ENCODE results near the gene KIAA1614.

KIAA1614 gene

DNA sequence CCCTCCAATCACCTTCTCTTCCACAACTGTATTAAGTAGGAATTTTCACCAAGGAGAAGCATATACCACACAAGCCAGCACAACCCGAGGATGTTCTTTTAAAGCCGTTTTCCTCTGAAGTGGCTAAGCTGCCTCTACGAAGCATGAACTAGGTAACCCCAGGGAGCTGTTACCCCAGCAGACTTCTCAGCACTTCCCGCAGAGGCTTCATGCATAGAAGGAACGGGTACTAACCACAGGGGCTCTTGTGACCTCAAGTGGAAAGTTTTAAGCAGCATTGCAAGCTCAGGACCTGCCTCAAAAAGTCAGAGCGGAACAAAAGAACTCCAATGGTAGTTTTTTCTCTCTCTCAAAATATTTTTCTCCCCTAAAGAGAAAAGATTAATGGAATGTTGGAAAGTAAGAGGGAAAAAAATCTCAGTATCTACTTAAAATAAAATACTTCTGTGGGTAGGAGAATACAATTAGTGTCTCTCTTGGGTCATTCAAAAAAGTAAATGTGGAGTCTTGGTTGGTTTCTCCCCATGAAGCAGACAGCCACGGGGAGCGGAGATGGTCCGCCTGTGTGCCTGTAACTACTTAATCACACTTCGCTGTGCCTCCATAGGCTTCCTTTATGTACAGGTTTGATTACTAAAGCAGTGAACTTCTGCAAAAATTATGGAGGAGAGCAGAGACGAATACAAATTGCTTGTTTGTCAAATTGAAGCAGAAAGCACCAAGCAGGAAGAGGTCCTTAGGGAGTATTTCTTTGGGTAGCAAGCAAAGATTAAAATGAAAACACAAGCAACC, 69.1 kb downstream of the KIAA1614 start:
- no peak overlapping the region for H3K9ac ChIP-seq (ENCODE audit: low read length in 5 of 5)
- peaks cover 0 to 9% (median 0%) of the 10 kb centered on the region in 5 donors for H3K4me1 ChIP-seq (ENCODE audit: control insufficient read depth in 5 of 5, insufficient read depth in 5 of 5, low read length in 5 of 5)
- H3K4me3 ChIP-seq (ENCODE audit: low read depth in 1 of 5, low read length in 5 of 5) = no peak overlapping the region
- no peaks in the 10 kb centered on the region for H3K9me3 ChIP-seq (ENCODE audit: control insufficient read depth in 5 of 5, low read length in 5 of 5)
- H3K36me3 ChIP-seq (ENCODE audit: control insufficient read depth in 5 of 5, insufficient read depth in 5 of 5, low read length in 5 of 5) = peaks cover 25 to 71% (median 35%) of the 10 kb centered on the region in 5 donors
- H3K27ac ChIP-seq (ENCODE audit: low read depth, low read length) = no peak overlapping the region
- no peaks in the 10 kb centered on the region for H3K27me3 ChIP-seq (ENCODE audit: control insufficient read depth in 5 of 5, insufficient read depth in 4 of 5, low read length in 5 of 5)

DNA sequence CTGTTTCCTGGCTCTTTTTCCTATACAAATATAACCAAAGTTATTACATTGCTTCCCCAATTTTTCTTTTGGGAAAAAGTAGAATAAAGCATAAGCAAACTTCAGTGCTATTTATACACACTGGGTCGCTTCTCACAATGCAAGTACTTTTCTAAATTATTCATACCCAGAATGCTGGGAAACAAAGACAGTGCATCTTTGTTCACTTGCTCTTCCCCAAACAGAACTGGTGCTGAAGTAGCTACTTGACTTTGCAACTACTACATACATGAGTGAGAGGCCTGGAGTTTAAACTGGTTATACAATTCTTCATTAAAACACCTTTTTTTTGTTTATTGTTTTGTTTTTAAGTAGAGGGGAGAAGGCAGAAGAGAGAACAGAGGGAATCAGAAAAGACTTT, 69.7 kb downstream of the KIAA1614 start:
- Histone ChIP-seq H3K9ac (ENCODE audit: low read length in 5 of 5) (no peak overlapping the region), H3K36me3 (ENCODE audit: control insufficient read depth in 5 of 5, insufficient read depth in 5 of 5, low read length in 5 of 5) (peaks cover 25 to 71% (median 37%) of the 10 kb centered on the region in 5 donors)

DNA sequence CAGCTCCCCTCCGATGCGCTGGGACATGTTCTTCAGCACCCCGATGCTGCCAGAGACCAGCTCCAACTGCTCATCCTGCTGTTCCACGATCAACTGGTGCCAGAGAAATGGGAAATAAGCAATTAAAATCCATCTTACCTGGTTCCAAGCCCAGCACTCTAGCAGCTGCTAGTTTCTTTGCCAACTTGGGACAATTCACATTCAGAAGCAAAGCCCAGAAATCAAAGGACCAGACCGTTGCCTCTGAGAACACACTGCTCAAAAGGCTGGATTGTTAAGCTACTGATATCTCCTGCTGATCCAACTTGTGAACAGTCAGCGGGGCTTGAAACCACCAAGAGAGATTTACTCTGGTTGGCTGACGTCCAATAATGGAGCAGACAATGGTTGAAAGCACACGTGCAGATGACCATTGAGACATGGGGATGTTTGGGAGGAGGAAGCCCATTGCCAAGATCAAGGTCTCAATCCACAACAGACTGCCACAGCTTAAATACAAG, 75.6 kb downstream of the KIAA1614 start:
- Histone ChIP-seq H3K9ac (ENCODE audit: low read length in 5 of 5) (no peak overlapping the region), H3K4me1 (ENCODE audit: control insufficient read depth in 5 of 5, insufficient read depth in 5 of 5, low read length in 5 of 5) (peaks cover 0 to 2% (median 0%) of the 10 kb centered on the region in 5 donors), H3K9me3 (ENCODE audit: control insufficient read depth in 5 of 5, low read length in 5 of 5) (no peaks in the 10 kb centered on the region), H3K27me3 (ENCODE audit: control insufficient read depth in 5 of 5, insufficient read depth in 4 of 5, low read length in 5 of 5) (no peaks in the 10 kb centered on the region), H3K27ac (ENCODE audit: low read depth, low read length) (no peak overlapping the region), H3K36me3 (ENCODE audit: control insufficient read depth in 5 of 5, insufficient read depth in 5 of 5, low read length in 5 of 5) (peaks cover 15 to 82% (median 64%) of the 10 kb centered on the region in 5 donors), H3K4me3 (ENCODE audit: low read depth in 1 of 5, low read length in 5 of 5) (no peak overlapping the region)

More for the DNA sequence above, 69.7 kb downstream of the KIAA1614 start:
- H3K9me3 ChIP-seq (ENCODE audit: control insufficient read depth in 5 of 5, low read length in 5 of 5) = no peaks in the 10 kb centered on the region
- peaks cover 0 to 4% (median 0%) of the 10 kb centered on the region in 5 donors for H3K4me1 ChIP-seq (ENCODE audit: control insufficient read depth in 5 of 5, insufficient read depth in 5 of 5, low read length in 5 of 5)
- H3K27me3 ChIP-seq (ENCODE audit: control insufficient read depth in 5 of 5, insufficient read depth in 4 of 5, low read length in 5 of 5) = no peaks in the 10 kb centered on the region
- H3K27ac ChIP-seq (ENCODE audit: low read depth, low read length) = no peak overlapping the region
- no peak overlapping the region for H3K4me3 ChIP-seq (ENCODE audit: low read depth in 1 of 5, low read length in 5 of 5)

DNA sequence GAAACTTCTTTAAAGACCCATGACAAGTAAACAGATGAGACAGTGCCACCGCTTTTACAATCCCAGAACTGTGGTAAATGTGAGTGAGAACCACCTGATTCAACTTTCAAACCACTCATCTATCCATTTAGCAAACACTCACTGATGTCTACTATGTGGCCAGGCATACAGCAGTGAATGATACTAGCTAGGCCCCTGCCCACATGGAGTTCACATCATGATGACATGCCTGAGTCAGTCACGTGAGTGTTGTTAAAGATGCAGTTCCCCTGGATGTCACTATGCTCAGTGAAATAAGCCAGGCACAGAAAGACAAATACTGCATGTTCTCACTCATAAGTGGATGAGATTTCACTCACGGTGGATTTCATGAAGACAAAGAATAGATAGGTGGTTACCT, 81.6 kb downstream of the KIAA1614 start:
- Histone ChIP-seq H3K27me3 (ENCODE audit: control insufficient read depth in 5 of 5, insufficient read depth in 4 of 5, low read length in 5 of 5) (no peaks in the 10 kb centered on the region), H3K9me3 (ENCODE audit: control insufficient read depth in 5 of 5, low read length in 5 of 5) (no peaks in the 10 kb centered on the region), H3K4me3 (ENCODE audit: low read depth in 1 of 5, low read length in 5 of 5) (no peak overlapping the region), H3K4me1 (ENCODE audit: control insufficient read depth in 5 of 5, insufficient read depth in 5 of 5, low read length in 5 of 5) (peaks cover 0 to 5% (median 0%) of the 10 kb centered on the region in 5 donors), H3K9ac (ENCODE audit: low read length in 5 of 5) (no peak overlapping the region), H3K27ac (ENCODE audit: low read depth, low read length) (no peak overlapping the region), H3K36me3 (ENCODE audit: control insufficient read depth in 5 of 5, insufficient read depth in 5 of 5, low read length in 5 of 5) (peaks cover 14 to 32% (median 27%) of the 10 kb centered on the region in 5 donors)

DNA sequence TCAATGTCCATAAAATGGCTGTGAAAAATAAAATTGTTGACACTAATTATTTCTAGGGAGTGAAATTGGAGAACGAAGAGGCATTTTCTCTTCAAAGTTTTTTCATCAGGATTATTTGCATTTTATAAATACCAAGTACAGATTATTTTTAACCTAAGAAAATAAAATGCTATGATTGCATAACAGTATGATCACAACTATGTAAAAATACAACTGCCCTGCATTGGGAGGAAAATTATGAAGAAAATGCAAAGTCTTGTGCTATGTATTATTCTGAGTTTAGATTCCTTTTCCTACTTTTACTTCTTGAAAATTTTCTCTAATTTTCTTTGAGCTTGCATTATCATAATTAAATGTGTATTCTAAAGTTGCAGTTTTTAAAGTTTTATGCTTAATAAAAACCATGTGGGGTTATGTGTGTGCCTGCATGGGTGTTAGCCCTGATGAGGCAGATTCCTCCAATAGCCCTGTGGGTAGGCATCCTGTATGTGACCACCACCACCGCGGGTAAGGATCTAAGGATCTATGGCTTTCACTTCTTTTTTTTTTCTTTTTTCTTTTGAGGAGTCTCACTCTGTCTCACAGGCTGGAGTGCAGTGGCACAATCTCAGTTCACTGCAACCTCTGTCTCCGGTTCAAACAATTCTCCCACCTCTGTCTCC, 85.3 kb downstream of the KIAA1614 start:
- Histone ChIP-seq H3K27ac (ENCODE audit: low read depth, low read length) (no peak overlapping the region), H3K9ac (ENCODE audit: low read length in 5 of 5) (no peak overlapping the region), H3K4me3 (ENCODE audit: low read depth in 1 of 5, low read length in 5 of 5) (no peak overlapping the region), H3K27me3 (ENCODE audit: control insufficient read depth in 5 of 5, insufficient read depth in 4 of 5, low read length in 5 of 5) (no peaks in the 10 kb centered on the region), H3K4me1 (ENCODE audit: control insufficient read depth in 5 of 5, insufficient read depth in 5 of 5, low read length in 5 of 5) (peaks cover 0 to 5% (median 0%) of the 10 kb centered on the region in 5 donors), H3K9me3 (ENCODE audit: control insufficient read depth in 5 of 5, low read length in 5 of 5) (no peaks in the 10 kb centered on the region), H3K36me3 (ENCODE audit: control insufficient read depth in 5 of 5, insufficient read depth in 5 of 5, low read length in 5 of 5) (peaks cover 9 to 18% (median 16%) of the 10 kb centered on the region in 5 donors)
